Ascending aorta (tissue), 2 donors: ENCODE measurements around the gene RERG. TPM values are rescaled to one million over a fixed set of nuclear protein-coding genes. Genes with fewer than 3 reads are reported as not detected.
A peak's percentile ranks its signal among the peaks of the same experiment; 100 is the strongest.

Source experiments
- DNase-seq, 2 donors: peaks; one replicate each; pipeline ENCODE4 v3.0.0-alpha.2; 2019; ENCODE audit warnings: low spot score in 2 of 2
- H3K27ac ChIP-seq, 2 donors: fragments of 200-600 bp; sonication (generic); one replicate each; pipeline ENCODE4 v1.5.1; 2016 to 2017; ENCODE audit warnings: mild to moderate bottlenecking in 1 of 2
- H3K27me3 ChIP-seq: fragments of 200-600 bp; sonication (generic); one replicate; pipeline ENCODE4 v1.5.1; 2017
- H3K36me3 ChIP-seq, 2 donors: fragments of 200-600 bp; sonication (generic); one replicate each; pipeline ENCODE4 v1.5.1; 2016
- H3K4me1 ChIP-seq, 2 donors: fragments of 200-600 bp; sonication (generic); one replicate each; pipeline ENCODE4 v1.5.1; 2016 to 2017; ENCODE audit warnings: mild to moderate bottlenecking in 1 of 2
- H3K4me3 ChIP-seq, 2 donors: fragments of 200-600 bp; sonication (generic); one replicate each; pipeline ENCODE4 v1.5.1; 2016 to 2017; ENCODE audit warnings: mild to moderate bottlenecking in 1 of 2
- H3K9me3 ChIP-seq, 2 donors: fragments of 200-600 bp; sonication (generic); one replicate each; pipeline ENCODE4 v1.5.1; 2016
- CTCF ChIP-seq, 3 experiments: fragments of 200-600 bp in 2 of 3; fragments of 450-650 bp in 1 of 3; sonication (generic) in 2 of 3; IDR thresholded peaks; one replicate each; pipeline ENCODE4 v1.5.1; 2016 to 2019; ENCODE audit warnings: antibody characterized with exemption in 3 of 3, mild to moderate bottlenecking in 1 of 3, moderate library complexity in 1 of 3
- intact Hi-C: fragments of 100-400 bp; cut with DNase I; formaldehyde crosslinking; loops from one replicate; pipeline ENCODE4 v1.15.1; 2023
- total RNA-seq: library from RNA; depleted of rRNA; stranded (reverse); fragments of >200 nt; gene quantifications from one replicate; pipeline ENCODE4 v1.1.0, GENCODE V29; 2016

Gene RERG
- total RNA-seq, 1 donor from 2014 or later, result 55.7 TPM

- Histone ChIP-seq H3K36me3 (no peaks in the 10 kb centered on the region), H3K27me3 (no peaks in the 10 kb centered on the region), H3K4me1 (peaks cover 4 to 25% of the 10 kb centered on the region in 2 donors), H3K4me3 (no peak overlapping the region), H3K27ac (peak overlapping the region; percentile 52 to 74), H3K9me3 (no peaks in the 10 kb centered on the region)
- intact Hi-C loops, result no loop called here
- no peak for DNase-seq
- no peak for TF ChIP-seq CTCF (IDR thresholded peaks at IDR 0.05)
These were observed 41.5 kb downstream of the RERG start for GRCh38 chr12:15179672-15180071.

GRCh38 chr12:15173142-15173541 is 48.1 kb downstream of the RERG start:
- intact Hi-C loops, result no loop called here
- H3K4me1 ChIP-seq, result peaks cover 5 to 31% of the 10 kb centered on the region in 2 donors
- H3K9me3 ChIP-seq, result no peaks in the 10 kb centered on the region
- no peaks in the 10 kb centered on the region for H3K36me3 ChIP-seq
- no peak for TF ChIP-seq CTCF (IDR thresholded peaks at IDR 0.05)
- DNase-seq, result no peak
- H3K27ac ChIP-seq, result no peak overlapping the region
- H3K4me3 ChIP-seq, result no peak overlapping the region
- H3K27me3 ChIP-seq, result no peaks in the 10 kb centered on the region

GRCh38 chr12:15172060-15172822 is 49.0 kb downstream of the RERG start:
- Histone ChIP-seq H3K36me3 (no peaks in the 10 kb centered on the region), H3K4me3 (no peak overlapping the region), H3K27ac (peak overlapping the region in 1 of 2 donors; percentile 30), H3K4me1 (peaks cover 10 to 40% of the 10 kb centered on the region in 2 donors), H3K9me3 (no peaks in the 10 kb centered on the region), H3K27me3 (no peaks in the 10 kb centered on the region)
- intact Hi-C loops, result no loop called here
- no peak for DNase-seq
- TF ChIP-seq CTCF (IDR thresholded peaks at IDR 0.05), result no peak

- intact Hi-C loops, result no loop called here
- no peak for TF ChIP-seq CTCF (IDR thresholded peaks at IDR 0.05)
These were observed 50.1 kb downstream of the RERG start for GRCh38 chr12:15171012-15171655.

GRCh38 chr12:15168026-15168678 is 53.1 kb downstream of the RERG start:
- no peak for TF ChIP-seq CTCF (IDR thresholded peaks at IDR 0.05)
- peak overlapping the region; percentile 54 to 88 for H3K27ac ChIP-seq
- H3K4me3 ChIP-seq, result no peak overlapping the region
- H3K27me3 ChIP-seq, result no peaks in the 10 kb centered on the region
- no peaks in the 10 kb centered on the region for H3K36me3 ChIP-seq
- H3K9me3 ChIP-seq, result no peaks in the 10 kb centered on the region
- intact Hi-C loops, result loop anchor here (5.0 kb wide), 1 partner anchor 109 kb away; no protein-coding TSS in a partner anchor
- H3K4me1 ChIP-seq, result peaks cover 10 to 60% of the 10 kb centered on the region in 2 donors
- DNase-seq, result no peak

More at GRCh38 chr12:15171012-15171655, 50.1 kb downstream of the RERG start:
- H3K36me3 ChIP-seq, result no peaks in the 10 kb centered on the region
- no peaks in the 10 kb centered on the region for H3K27me3 ChIP-seq
- peaks cover 10 to 46% of the 10 kb centered on the region in 2 donors for H3K4me1 ChIP-seq
- peak overlapping the region; percentile 30 to 35 for H3K27ac ChIP-seq
- DNase-seq, result no peak
- H3K9me3 ChIP-seq, result no peaks in the 10 kb centered on the region
- H3K4me3 ChIP-seq, result no peak overlapping the region
